HepG2 (cell line): ENCODE results near the gene TMEM236. TPM values are rescaled to one million over a fixed set of nuclear protein-coding genes. Genes with fewer than 3 reads are reported as not detected.

Experiments
- BCLAF1 ChIP-seq: fragments of 450-650 bp; IDR thresholded peaks from 2 replicates; pipeline ENCODE4 v1.6.1; 2017; ENCODE audit warnings: mild to moderate bottlenecking
- CREBL2 ChIP-seq: sonication (generic); formaldehyde crosslinking; IDR thresholded peaks from 2 replicates; pipeline ENCODE4 v1.8.1; 2023; ENCODE audit warnings: missing genetic modification reagents, mild to moderate bottlenecking, borderline replicate concordance
- FOXJ3 ChIP-seq: sonication (generic); formaldehyde crosslinking; IDR thresholded peaks from 2 replicates; pipeline ENCODE4 v1.4.0; 2020; ENCODE audit warnings: missing genetic modification reagents, mild to moderate bottlenecking, borderline replicate concordance
- MZF1 ChIP-seq: sonication (generic); formaldehyde crosslinking; IDR thresholded peaks from 2 replicates; pipeline ENCODE4 v1.8.1; 2023; ENCODE audit warnings: mild to moderate bottlenecking, missing genetic modification reagents, borderline replicate concordance
- YY1 ChIP-seq: IDR thresholded peaks from 2 replicates; pipeline ENCODE4 v1.6.1; 2011; ENCODE audit warnings: low read length, low read depth, moderate library complexity, mild to moderate bottlenecking; ENCODE audit not compliant: insufficient read depth, insufficient replicate concordance
- ZNF30 ChIP-seq: sonication (generic); formaldehyde crosslinking; IDR thresholded peaks from 2 replicates; pipeline ENCODE4 v1.5.0; 2020; ENCODE audit warnings: mild to moderate bottlenecking, missing genetic modification reagents
- ZNF546 ChIP-seq: sonication (generic); formaldehyde crosslinking; conservative IDR thresholded peaks from 2 replicates; pipeline ENCODE4 v1.8.1; 2023; ENCODE audit warnings: mild to moderate bottlenecking, missing genetic modification reagents
- ZNF609 ChIP-seq: sonication (generic); formaldehyde crosslinking; IDR thresholded peaks from 2 replicates; pipeline ENCODE4 v1.4.0; 2020; ENCODE audit warnings: mild to moderate bottlenecking, missing genetic modification reagents, borderline replicate concordance
- ZNF746 ChIP-seq: sonication (generic); formaldehyde crosslinking; IDR thresholded peaks from 2 replicates; pipeline ENCODE4 v1.8.0; 2022; ENCODE audit warnings: mild to moderate bottlenecking, missing genetic modification reagents
- polyA plus RNA-seq, 8 experiments: library from polyadenylated mRNA; depleted of rRNA in 3 of 8; stranded (reverse) in 7 of 8; unstranded in 1 of 8; fragments of >200 nt; fragmentation: Illumina TruSeq in 4 of 8; extraction: Trizol in 4 of 8; gene quantifications; 2 replicates each; pipeline versions ENCODE4 v1.2.1 to v1.2.3, GENCODE V29; 2011 to 2016; ENCODE audit warnings: low read depth in 4 of 8, missing spikeins in 1 of 8, mixed read lengths in 1 of 8; ENCODE audit not compliant: insufficient read depth in 1 of 8
- total RNA-seq, 5 experiments: library from RNA; depleted of rRNA; stranded (reverse); fragments of >200 nt; fragmentation: Illumina TruSeq; extraction: Trizol; gene quantifications; 2 replicates each; pipeline ENCODE4 v1.2.3, GENCODE V29; 2016; ENCODE audit warnings: low read depth in 1 of 5

TMEM236 gene
- total and polyA plus RNA-seq, 2 of the 13 experiments (the other 11 are each of a cell fraction or from before 2014, with no cell fraction given) = 0.04 to 0.08 TPM

- TF ChIP-seq ZNF609 (CRISPR knock-in tag) = no peak
- TF ChIP-seq FOXJ3 (CRISPR knock-in tag) = no peak
- no peak for TF ChIP-seq YY1
- TF ChIP-seq BCLAF1 = no peak
- TF ChIP-seq ZNF746 (CRISPR knock-in tag) = no peak
- no peak for TF ChIP-seq CREBL2
- TF ChIP-seq ZNF546 (CRISPR knock-in tag) = no peak
- no peak for TF ChIP-seq MZF1 (CRISPR knock-in tag)
- TF ChIP-seq ZNF30 (CRISPR knock-in tag) = no peak
Observed at GRCh38 chr10:17792991-17793390, 41.0 kb downstream of the TMEM236 start (continued).
